Gastrocnemius medialis (tissue), 4 donors: ENCODE results near the gene MN1.

Source experiments
- POLR2A ChIP-seq, 2 donors: fragments of 450-650 bp; IDR thresholded peaks; one replicate each; pipeline ENCODE4 v1.6.1; 2017; ENCODE audit warnings: antibody characterized with exemption in 2 of 2, mild to moderate bottlenecking in 2 of 2, moderate library complexity in 2 of 2
- TF ChIP-seq, protein P1 (sequence below), 5 experiments: fragments of 450-650 bp in 3 of 5; fragments of 200-600 bp in 2 of 5; sonication (generic) in 2 of 5; IDR thresholded peaks in 4 of 5; conservative IDR thresholded peaks in 1 of 5; 1 replicate in 4 of 5; 2 replicates in 1 of 5; pipeline ENCODE4 v1.5.1; 2016 to 2019; ENCODE audit warnings: antibody characterized with exemption in 5 of 5, mild to moderate bottlenecking in 3 of 5, moderate library complexity in 3 of 5

GRCh38 chr22:27752771-27753170 is 48.8 kb downstream of the MN1 start:
- no peak for TF ChIP-seq POLR2A (IDR thresholded peaks at IDR 0.05)
- TF ChIP-seq, protein P1, sequence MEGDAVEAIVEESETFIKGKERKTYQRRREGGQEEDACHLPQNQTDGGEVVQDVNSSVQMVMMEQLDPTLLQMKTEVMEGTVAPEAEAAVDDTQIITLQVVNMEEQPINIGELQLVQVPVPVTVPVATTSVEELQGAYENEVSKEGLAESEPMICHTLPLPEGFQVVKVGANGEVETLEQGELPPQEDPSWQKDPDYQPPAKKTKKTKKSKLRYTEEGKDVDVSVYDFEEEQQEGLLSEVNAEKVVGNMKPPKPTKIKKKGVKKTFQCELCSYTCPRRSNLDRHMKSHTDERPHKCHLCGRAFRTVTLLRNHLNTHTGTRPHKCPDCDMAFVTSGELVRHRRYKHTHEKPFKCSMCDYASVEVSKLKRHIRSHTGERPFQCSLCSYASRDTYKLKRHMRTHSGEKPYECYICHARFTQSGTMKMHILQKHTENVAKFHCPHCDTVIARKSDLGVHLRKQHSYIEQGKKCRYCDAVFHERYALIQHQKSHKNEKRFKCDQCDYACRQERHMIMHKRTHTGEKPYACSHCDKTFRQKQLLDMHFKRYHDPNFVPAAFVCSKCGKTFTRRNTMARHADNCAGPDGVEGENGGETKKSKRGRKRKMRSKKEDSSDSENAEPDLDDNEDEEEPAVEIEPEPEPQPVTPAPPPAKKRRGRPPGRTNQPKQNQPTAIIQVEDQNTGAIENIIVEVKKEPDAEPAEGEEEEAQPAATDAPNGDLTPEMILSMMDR (IDR thresholded peaks at IDR 0.05 in 4 of 5, conservative IDR thresholded peaks at IDR 0.05 in 1 of 5), result no peak
